Mesenchymal stem cell (in vitro differentiated cells and primary cell): Measurements from ENCODE around the gene PRSS21.
A peak's percentile ranks its signal among the peaks of the same experiment; 100 is the strongest.

ENCODE experiments used
- DNase-seq: peaks from one replicate; pipeline ENCODE4 v3.0.0-alpha.2; 2013
- H2AFZ ChIP-seq: one replicate; pipeline ENCODE4 v1.6.1; 2013; ENCODE audit warnings: low read depth, mild to moderate bottlenecking, control low read depth, inconsistent platforms, low read length, moderate library complexity
- H2AK5ac ChIP-seq: 2 replicates; pipeline ENCODE4 v1.6.1; 2013; ENCODE audit warnings: low read length, moderate library complexity, mild to moderate bottlenecking, inconsistent platforms; ENCODE audit not compliant: severe bottlenecking
- H2BK120ac ChIP-seq: one replicate; pipeline ENCODE4 v1.6.1; 2013; ENCODE audit warnings: low read depth, mild to moderate bottlenecking, inconsistent platforms, low read length, moderate library complexity
- H2BK12ac ChIP-seq, 2 experiments: one replicate each; pipeline ENCODE4 v1.6.1; 2013; ENCODE audit warnings: inconsistent platforms in 2 of 2, low read length in 2 of 2, mild to moderate bottlenecking in 2 of 2, moderate library complexity in 2 of 2, control low read depth in 1 of 2
- H2BK15ac ChIP-seq: one replicate; pipeline ENCODE4 v1.6.1; 2013; ENCODE audit warnings: mild to moderate bottlenecking, low read depth, inconsistent platforms; ENCODE audit not compliant: poor library complexity, severe bottlenecking
- H2BK5ac ChIP-seq: 2 replicates; pipeline ENCODE4 v1.6.1; 2013; ENCODE audit warnings: low read depth, mild to moderate bottlenecking, low read length, control low read depth, inconsistent platforms; ENCODE audit not compliant: poor library complexity, severe bottlenecking
- H3K14ac ChIP-seq, 2 experiments: one replicate each; pipeline ENCODE4 v1.6.1; 2013; ENCODE audit warnings: inconsistent platforms in 2 of 2, low read length in 2 of 2, control low read depth in 1 of 2, mild to moderate bottlenecking in 1 of 2, moderate library complexity in 1 of 2
- H3K18ac ChIP-seq, 2 experiments: one replicate each; pipeline ENCODE4 v1.6.1; 2013; ENCODE audit warnings: inconsistent platforms in 2 of 2, low read length in 2 of 2, control low read depth in 1 of 2, low read depth in 1 of 2, mild to moderate bottlenecking in 1 of 2
- H3K23ac ChIP-seq, 2 experiments: one replicate each; pipeline ENCODE4 v1.6.1; 2013; ENCODE audit warnings: inconsistent platforms in 2 of 2, low read length in 2 of 2, mild to moderate bottlenecking in 2 of 2, moderate library complexity in 2 of 2, control low read depth in 1 of 2
- H3K27ac ChIP-seq: 2 replicates; pipeline ENCODE4 v1.5.1; 2013; ENCODE audit warnings: mild to moderate bottlenecking, moderate library complexity, low read length, control low read depth, inconsistent platforms; ENCODE audit not compliant: poor library complexity, severe bottlenecking
- H3K27me3 ChIP-seq, 2 experiments: 2 replicates each; pipeline versions ENCODE4 v1.6.1 to v1.7.0; 2013; ENCODE audit warnings: low read length in 2 of 2, mild to moderate bottlenecking in 2 of 2, moderate library complexity in 2 of 2, control low read depth in 1 of 2, inconsistent platforms in 1 of 2; ENCODE audit not compliant: control insufficient read depth in 1 of 2, insufficient read depth in 1 of 2
- H3K36me3 ChIP-seq, 2 experiments: 2 replicates each; pipeline versions ENCODE4 v1.6.1 to v1.7.0; 2013; ENCODE audit warnings: low read length in 2 of 2, control low read depth in 1 of 2, inconsistent platforms in 1 of 2, low read depth in 1 of 2, mild to moderate bottlenecking in 1 of 2; ENCODE audit not compliant: insufficient read depth in 2 of 2, control insufficient read depth in 1 of 2
- H3K4ac ChIP-seq, 2 experiments: one replicate each; pipeline ENCODE4 v1.6.1; 2013; ENCODE audit warnings: inconsistent platforms in 2 of 2, low read length in 2 of 2, mild to moderate bottlenecking in 2 of 2, moderate library complexity in 2 of 2, control low read depth in 1 of 2, low read depth in 1 of 2
- H3K4me1 ChIP-seq: 2 replicates; pipeline ENCODE4 v1.6.1; 2013; ENCODE audit warnings: low read depth, low read length, control low read depth; ENCODE audit not compliant: control insufficient read depth, insufficient read depth
- H3K4me2 ChIP-seq: 2 replicates; pipeline ENCODE4 v1.6.1; 2013; ENCODE audit warnings: low read length, mild to moderate bottlenecking, inconsistent platforms; ENCODE audit not compliant: poor library complexity, severe bottlenecking
- H3K4me3 ChIP-seq, 2 experiments: 2 replicates each; pipeline versions ENCODE4 v1.5.1 to v1.7.0; 2013; ENCODE audit warnings: low read length in 2 of 2, mild to moderate bottlenecking in 2 of 2, control low read depth in 1 of 2, low read depth in 1 of 2; ENCODE audit not compliant: insufficient read depth in 1 of 2
- H3K79me1 ChIP-seq: replicated peaks from 2 replicates; pipeline ENCODE4 v1.6.1; 2013; ENCODE audit warnings: mild to moderate bottlenecking, control low read depth, low read length, inconsistent platforms; ENCODE audit not compliant: poor library complexity, severe bottlenecking
- H3K9ac ChIP-seq: 2 replicates; pipeline ENCODE4 v1.7.0; 2013; ENCODE audit warnings: mild to moderate bottlenecking, low read length, moderate library complexity
- H3K9me3 ChIP-seq: 2 replicates; pipeline ENCODE4 v1.7.0; 2013; ENCODE audit warnings: mild to moderate bottlenecking, low read length; ENCODE audit not compliant: control insufficient read depth
- H4K8ac ChIP-seq: one replicate; pipeline ENCODE4 v1.6.1; 2013; ENCODE audit warnings: inconsistent platforms, mild to moderate bottlenecking, low read length, moderate library complexity
- H4K91ac ChIP-seq: one replicate; pipeline ENCODE4 v1.6.1; 2013; ENCODE audit warnings: mild to moderate bottlenecking, low read length, inconsistent platforms
- WGBS: methylation state at CpG from one replicate; pipeline ENCODE4 v1.1.7; 2013; ENCODE audit warnings: mixed read lengths; 5-methylcytosine and 5-hydroxymethylcytosine counted together

The PRSS21 gene

DNA sequence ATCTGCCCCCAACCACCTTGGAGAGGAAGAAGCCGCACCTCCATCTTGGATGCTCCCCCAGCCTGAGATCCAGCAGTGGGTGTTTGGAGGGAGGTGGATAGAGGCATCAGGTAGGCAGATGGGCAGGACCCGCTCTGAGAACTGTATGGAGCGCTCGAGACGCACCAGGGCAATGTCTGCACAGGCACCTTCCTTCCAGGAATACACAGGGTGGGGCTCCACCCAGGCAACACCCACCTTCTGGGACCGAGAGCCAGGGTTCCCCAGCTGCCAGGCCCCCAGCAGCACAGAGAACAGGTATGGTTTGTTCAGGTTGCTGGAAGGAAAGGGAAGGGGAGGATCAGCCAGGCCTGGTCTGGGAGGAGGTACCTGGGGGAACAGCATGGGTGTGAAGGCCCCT is 38.5 kb downstream of the PRSS21 start:
- peaks cover 15 to 31% of the 10 kb centered on the region in 2 experiments for H3K27me3 ChIP-seq
- no peak overlapping the region for H4K91ac ChIP-seq
- H4K8ac ChIP-seq = no peak overlapping the region
- H3K4ac ChIP-seq = no peak overlapping the region
- no peak overlapping the region for H2BK120ac ChIP-seq
- WGBS = 95% methylated on average over 6 of the region's 6 CpGs
- H2AFZ ChIP-seq = no peak overlapping the region
- no peak overlapping the region for H3K27ac ChIP-seq
- H3K4me3 ChIP-seq = no peak overlapping the region
- H3K14ac ChIP-seq = no peak overlapping the region
- H3K4me1 ChIP-seq = peaks cover 17% of the 10 kb centered on the region
- no peak overlapping the region for H2BK12ac ChIP-seq
- H3K9me3 ChIP-seq = peaks cover 9% of the 10 kb centered on the region
- no peak for DNase-seq
- H2BK5ac ChIP-seq = no peak overlapping the region
- H2AK5ac ChIP-seq = no peak overlapping the region
- no peak overlapping the region for H3K4me2 ChIP-seq
- H3K79me1 ChIP-seq = no peaks in the 10 kb centered on the region
- H2BK15ac ChIP-seq = no peak overlapping the region
- no peaks in the 10 kb centered on the region for H3K36me3 ChIP-seq
- H3K23ac ChIP-seq = no peak overlapping the region
- H3K18ac ChIP-seq = no peak overlapping the region
- H3K9ac ChIP-seq = no peak overlapping the region

DNA sequence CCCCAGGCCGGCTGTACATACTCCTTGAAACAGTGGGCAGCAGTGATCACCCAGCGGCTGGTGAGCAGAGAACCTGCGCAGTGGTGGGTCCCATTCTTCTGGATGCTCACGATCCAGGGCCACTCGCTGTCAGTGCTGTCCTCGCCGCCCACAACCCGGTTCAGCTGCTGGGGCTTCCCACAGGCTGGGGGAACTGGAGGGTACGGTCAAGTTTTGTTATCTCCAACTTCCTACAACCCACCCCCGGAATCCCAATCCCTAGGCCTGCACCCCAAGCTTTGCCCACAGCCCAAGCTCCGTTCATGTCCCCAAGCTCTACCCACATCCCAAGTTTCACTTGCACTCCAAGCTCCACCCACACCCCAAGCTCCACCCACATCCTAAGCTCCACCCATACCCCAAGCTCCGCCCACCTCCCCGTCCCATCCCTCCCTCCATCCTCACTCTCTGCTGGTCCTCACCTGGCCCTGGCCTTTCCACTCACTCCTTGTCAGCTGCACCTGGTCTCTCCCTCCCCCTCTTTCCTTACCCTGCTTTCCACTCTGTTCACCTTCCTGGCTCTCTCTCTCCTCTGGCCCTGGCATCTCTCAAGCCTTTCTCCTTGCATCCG is 39.1 kb downstream of the PRSS21 start:
- no peaks in the 10 kb centered on the region for H3K79me1 ChIP-seq
- no peak overlapping the region for H3K23ac ChIP-seq
- no peak overlapping the region for H4K8ac ChIP-seq
- H3K4me1 ChIP-seq = peaks cover 17% of the 10 kb centered on the region
- no peak overlapping the region for H3K9ac ChIP-seq
- H3K4ac ChIP-seq = no peak overlapping the region
- peaks cover 13 to 37% of the 10 kb centered on the region in 2 experiments for H3K27me3 ChIP-seq
- H2BK12ac ChIP-seq = no peak overlapping the region
- H2BK5ac ChIP-seq = no peak overlapping the region
- no peaks in the 10 kb centered on the region for H3K36me3 ChIP-seq
- H3K14ac ChIP-seq = no peak overlapping the region
- peak overlapping the region in 1 of 2 experiments; percentile 11 for H3K4me3 ChIP-seq
- no peak overlapping the region for H3K4me2 ChIP-seq
- no peak for DNase-seq
- no peak overlapping the region for H2BK120ac ChIP-seq
- no peak overlapping the region for H4K91ac ChIP-seq
- peaks cover 16% of the 10 kb centered on the region for H3K9me3 ChIP-seq
- H3K18ac ChIP-seq = no peak overlapping the region
- H2AK5ac ChIP-seq = no peak overlapping the region
- H2AFZ ChIP-seq = no peak overlapping the region
- no peak overlapping the region for H2BK15ac ChIP-seq
- WGBS = 90% methylated on average over 14 of the region's 14 CpGs
- no peak overlapping the region for H3K27ac ChIP-seq

DNA sequence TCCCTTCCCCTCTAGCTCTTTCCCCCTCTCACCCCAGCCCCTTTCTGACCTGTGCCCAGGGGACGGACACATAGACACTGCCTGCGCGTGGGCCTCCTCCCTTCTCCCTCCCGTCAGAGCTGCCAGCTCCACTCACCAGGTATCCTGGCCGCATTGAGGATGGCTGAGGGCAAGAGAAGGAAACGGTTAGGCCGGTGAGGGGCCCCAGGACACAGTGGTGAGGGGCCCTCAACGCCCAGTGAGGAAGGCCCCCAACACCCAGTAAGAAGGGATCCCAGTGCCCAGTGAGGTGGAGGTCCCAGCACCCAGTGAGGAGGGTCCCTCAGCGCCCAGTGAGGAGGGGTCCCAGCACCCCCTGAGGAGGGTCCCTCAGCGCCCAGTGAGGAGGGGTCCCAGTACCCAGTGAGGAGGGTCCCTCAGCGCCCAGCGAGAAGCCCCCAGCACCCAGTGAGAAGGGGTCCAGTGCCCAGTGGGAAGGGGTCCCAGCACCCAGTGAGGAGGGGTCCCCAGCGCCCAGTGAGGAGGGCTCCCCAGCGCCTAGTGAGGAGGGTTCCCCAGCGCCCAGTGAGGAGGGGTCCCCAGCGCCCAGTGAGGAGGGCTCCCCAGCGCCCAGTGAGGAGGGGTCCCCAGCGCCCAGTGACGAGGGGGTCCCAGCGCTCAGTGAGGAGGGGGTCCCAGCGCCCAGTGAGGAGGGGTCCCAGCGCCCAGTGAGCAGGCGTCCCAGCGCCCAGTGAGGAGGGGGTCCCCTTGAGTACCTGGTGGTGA is 39.8 kb downstream of the PRSS21 start:
- DNase-seq = no peak
- no peak overlapping the region for H3K9ac ChIP-seq
- no peak overlapping the region for H3K14ac ChIP-seq
- 90% methylated on average over 20 of the region's 24 CpGs for WGBS
- peaks cover 16% of the 10 kb centered on the region for H3K9me3 ChIP-seq
- H3K79me1 ChIP-seq = no peaks in the 10 kb centered on the region
- no peak overlapping the region for H4K8ac ChIP-seq
- H3K27ac ChIP-seq = no peak overlapping the region
- no peak overlapping the region for H3K18ac ChIP-seq
- peaks cover 17% of the 10 kb centered on the region for H3K4me1 ChIP-seq
- no peak overlapping the region for H2BK15ac ChIP-seq
- no peaks in the 10 kb centered on the region for H3K36me3 ChIP-seq
- peaks cover 13 to 40% of the 10 kb centered on the region in 2 experiments for H3K27me3 ChIP-seq
- no peak overlapping the region for H2BK120ac ChIP-seq
- no peak overlapping the region for H3K4me2 ChIP-seq
- no peak overlapping the region for H4K91ac ChIP-seq
- H2BK5ac ChIP-seq = no peak overlapping the region
- peak overlapping the region; percentile 18 for H2AFZ ChIP-seq
- no peak overlapping the region for H3K4ac ChIP-seq
- H2AK5ac ChIP-seq = no peak overlapping the region
- H2BK12ac ChIP-seq = no peak overlapping the region
- H3K4me3 ChIP-seq = no peak overlapping the region
- H3K23ac ChIP-seq = no peak overlapping the region

DNA sequence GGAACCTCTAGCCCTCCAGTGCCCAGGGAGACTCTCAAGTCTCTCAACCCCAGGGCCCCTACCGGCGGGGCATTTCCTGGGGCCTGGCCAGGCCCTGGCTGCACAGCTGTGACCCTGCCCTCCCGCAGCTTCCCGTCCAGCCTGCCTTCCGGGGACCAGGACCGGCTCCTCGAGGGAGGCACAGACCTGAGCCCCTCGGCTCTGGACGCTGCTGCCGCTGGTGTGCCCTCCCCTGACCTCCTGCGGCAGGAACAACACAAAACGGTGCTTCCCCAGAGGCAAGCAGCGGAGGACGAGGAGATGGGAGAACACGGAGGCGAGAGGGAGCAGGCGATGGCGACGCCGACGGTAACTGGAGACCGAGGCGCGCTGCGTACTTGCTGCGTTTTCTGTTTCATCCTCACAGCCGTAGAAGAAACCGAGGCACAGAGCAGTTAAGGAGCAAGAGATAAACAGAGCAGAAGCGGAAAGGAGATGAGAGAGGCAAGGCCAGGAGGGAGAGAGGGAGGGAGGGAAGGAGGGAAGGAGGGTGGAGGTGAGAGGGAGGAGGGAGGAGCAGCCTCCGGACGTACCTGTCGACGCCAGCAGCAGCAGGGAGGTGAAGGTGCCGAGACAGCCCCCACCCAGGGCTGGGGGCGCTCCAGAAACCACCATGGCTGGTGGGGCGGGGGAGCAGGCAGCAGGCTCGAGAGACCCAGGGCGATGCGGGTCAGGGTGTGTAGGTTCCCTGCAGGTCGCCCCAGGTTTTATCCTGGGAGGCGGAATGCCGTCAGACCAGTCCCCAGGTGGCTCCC is 40.6 kb downstream of the PRSS21 start, which contains the start of gene PRSS22:
PRSS22 (minus strand) TSS at position 720 of the 794 bp plus-strand sequence; CDS start at position 654, 66 bp downstream.
- Histone ChIP-seq H3K14ac (peak within 1 kb of the TSS in 1 of 2 experiments; percentile 14), H2BK12ac (no peak within 1 kb of the TSS), H3K27me3 (peaks cover 13 to 40% of the 10 kb centered on the region in 2 experiments), H3K4ac (no peak within 1 kb of the TSS), H3K4me2 (peak within 1 kb of the TSS; percentile 16), H3K36me3 (no peaks in the 10 kb centered on the region), H3K79me1 (no peaks in the 10 kb centered on the region), H4K8ac (peak within 1 kb of the TSS; percentile 60), H2BK5ac (no peak within 1 kb of the TSS), H2BK120ac (no peak within 1 kb of the TSS), H3K4me1 (peaks cover 17% of the 10 kb centered on the region), H2AFZ (peak within 1 kb of the TSS; percentile 18), H3K9me3 (peaks cover 16% of the 10 kb centered on the region), H2BK15ac (no peak within 1 kb of the TSS), H3K27ac (no peak within 1 kb of the TSS), H2AK5ac (no peak within 1 kb of the TSS), H3K23ac (peak within 1 kb of the TSS in 1 of 2 experiments; percentile 42), H4K91ac (no peak within 1 kb of the TSS), H3K9ac (no peak within 1 kb of the TSS), H3K18ac (peak within 1 kb of the TSS in 1 of 2 experiments; percentile 70), H3K4me3 (peak within 1 kb of the TSS; percentile 12 to 69)
- DNase-seq = peak; percentile 27
- 5% methylated on average over 42 of the region's 42 CpGs for WGBS
